HCT116 (cell line): ENCODE measurements around the gene CFAP46. TPM values are rescaled to one million over a fixed set of nuclear protein-coding genes. Genes with fewer than 3 reads are reported as not detected.
"Not testable (repeated sequence)": the region's sequence is repeated elsewhere in the genome, so short reads cannot be mapped to it uniquely, and the experiment has no call there.

Experiments used
- ATAC-seq: fragments of 200-7000 bp; cut with Tn5 transposase; 2 replicates; pipeline ENCODE4 v1.9.1; 2020; ENCODE audit warnings: mild to moderate bottlenecking, moderate library complexity
- BruUV-seq: library from RNA; stranded (reverse); fragments of 400-500 nt; replicated peaks from 2 replicates; lab custom pipeline; 2021; lab: Mats Ljungman, UMichigan
- CTCF ChIA-PET: fragments of 300-600 bp; sonication (Branson Sonifier 250); formaldehyde crosslinking; loops from one replicate; lab custom pipeline; 2021; ENCODE audit warnings: antibody characterized with exemption; lab: Charles Lee
- POLR2A ChIA-PET: fragments of 300-600, 350-600 bp; sonication (Branson Sonifier 250); formaldehyde crosslinking; loops from one replicate; lab custom pipeline; 2021; ENCODE audit warnings: antibody characterized with exemption; lab: Charles Lee
- RAD21 ChIA-PET, 2 experiments: fragments of 300-600 bp; sonication (Branson Sonifier 250); formaldehyde crosslinking; loops; one replicate each; lab custom pipeline; 2023; ENCODE audit warnings: low total read pairs in 2 of 2; ENCODE audit not compliant: uncharacterized antibody in 2 of 2, unreplicated experiment in 2 of 2, low non-redundant PET in 1 of 2; lab: Charles Lee
- DNase-seq: peaks from one replicate; pipeline ENCODE4 v3.0.0-alpha.2; 2010; ENCODE audit warnings: low read depth, low spot score
- H2AFZ ChIP-seq: fragments of 200-600 bp; shearing (Covaris generic), sonication (generic); 2 replicates; pipeline ENCODE4 v1.6.1; 2017; ENCODE audit warnings: low read depth, mixed run types, mixed read lengths, antibody characterized with exemption, low read length; ENCODE audit not compliant: poor library complexity, severe bottlenecking
- H3K27ac ChIP-seq: 2 replicates; pipeline ENCODE4 v1.5.1; 2012; ENCODE audit warnings: low read depth, low read length
- H3K27me3 ChIP-seq: fragments of 200-600 bp; sonication (generic); 2 replicates; pipeline ENCODE4 v1.6.1; 2016; ENCODE audit warnings: mixed run types, low read length, mixed read lengths; ENCODE audit not compliant: insufficient read depth
- H3K36me3 ChIP-seq, 2 experiments: fragments of 200-500 bp in 1 of 2; fragments of 200-600 bp in 1 of 2; sonication (Bioruptor generic) in 1 of 2; sonication (generic) in 1 of 2; 2 replicates each; pipeline versions ENCODE4 v1.5.1 to v1.6.1; 2014 to 2016; ENCODE audit warnings: low read length in 2 of 2, inconsistent platforms in 1 of 2, mixed read lengths in 1 of 2, mixed run types in 1 of 2; ENCODE audit not compliant: insufficient read depth in 2 of 2, control insufficient read depth in 1 of 2
- H3K4me1 ChIP-seq, 2 experiments: fragments of 200-600 bp in 1 of 2; sonication (generic) in 1 of 2; 2 replicates each; pipeline versions ENCODE4 v1.5.1 to v1.6.1; 2012 to 2017; ENCODE audit warnings: low read length in 2 of 2, inconsistent platforms in 1 of 2, mild to moderate bottlenecking in 1 of 2, mixed read lengths in 1 of 2, mixed run types in 1 of 2, moderate library complexity in 1 of 2; ENCODE audit not compliant: insufficient read depth in 2 of 2, control insufficient read depth in 1 of 2
- H3K4me2 ChIP-seq: fragments of 200-600 bp; sonication (generic); 2 replicates; pipeline ENCODE4 v1.6.1; 2017; ENCODE audit warnings: mixed run types, low read length, mixed read lengths
- H3K4me3 ChIP-seq, 2 experiments: fragments of 200-600 bp in 1 of 2; sonication (generic) in 1 of 2; replicated peaks in 1 of 2; 2 replicates each; pipeline ENCODE4 v1.5.1; 2011 to 2016; ENCODE audit warnings: low read length in 2 of 2, control low read depth in 1 of 2, low read depth in 1 of 2, mild to moderate bottlenecking in 1 of 2, mixed read lengths in 1 of 2, mixed run types in 1 of 2
- H3K79me2 ChIP-seq: fragments of 200-600 bp; sonication (generic); 2 replicates; pipeline ENCODE4 v1.6.1; 2017; ENCODE audit warnings: mild to moderate bottlenecking, mixed run types, low read length, moderate library complexity, mixed read lengths; ENCODE audit not compliant: insufficient read depth
- H3K9ac ChIP-seq: fragments of 200-600 bp; sonication (generic); 2 replicates; pipeline ENCODE4 v1.6.1; 2016; ENCODE audit warnings: low read length, mixed read lengths
- H3K9me2 ChIP-seq: fragments of 200-600 bp; sonication (generic), shearing (Covaris generic); 2 replicates; pipeline ENCODE4 v1.6.1; 2017; ENCODE audit warnings: mixed run types, mild to moderate bottlenecking, moderate library complexity; ENCODE audit not compliant: insufficient read depth
- H3K9me3 ChIP-seq, 2 experiments: fragments of 200-500 bp in 1 of 2; fragments of 200-600 bp in 1 of 2; sonication (Bioruptor generic) in 1 of 2; sonication (generic) in 1 of 2; 2 replicates each; pipeline ENCODE4 v1.6.1; 2014 to 2017; ENCODE audit warnings: low read length in 2 of 2, mixed read lengths in 2 of 2, inconsistent platforms in 1 of 2, low read depth in 1 of 2, mild to moderate bottlenecking in 1 of 2, mixed run types in 1 of 2, moderate library complexity in 1 of 2; ENCODE audit not compliant: control insufficient read depth in 1 of 2, insufficient read depth in 1 of 2
- H4K20me1 ChIP-seq: fragments of 200-600 bp; sonication (generic), shearing (Covaris generic); 2 replicates; pipeline ENCODE4 v1.6.1; 2017; ENCODE audit warnings: mixed run types, mild to moderate bottlenecking, moderate library complexity; ENCODE audit not compliant: insufficient read depth
- EGR1 ChIP-seq: IDR thresholded peaks from 2 replicates; pipeline ENCODE4 v1.6.1; 2012; ENCODE audit warnings: low read depth
- EZH2 ChIP-seq: fragments of 200-600 bp; sonication (generic); IDR thresholded peaks from 2 replicates; pipeline ENCODE4 v1.6.1; 2017; ENCODE audit warnings: antibody characterized with exemption, mixed run types
- POLR2AphosphoS5 ChIP-seq: IDR thresholded peaks from 2 replicates; pipeline ENCODE4 v1.6.1; 2011; ENCODE audit warnings: mild to moderate bottlenecking, low read depth, low read length, moderate library complexity
- SP1 ChIP-seq: IDR thresholded peaks from 2 replicates; pipeline ENCODE4 v1.6.1; 2012; ENCODE audit warnings: low read depth
- SRF ChIP-seq: IDR thresholded peaks from 2 replicates; pipeline ENCODE4 v1.6.1; 2012; ENCODE audit warnings: low read depth
- TCF7L2 ChIP-seq: IDR thresholded peaks from 2 replicates; pipeline ENCODE4 v1.7.0; 2011; ENCODE audit warnings: borderline replicate concordance, inconsistent platforms; ENCODE audit not compliant: insufficient read depth, insufficient read length; ENCODE audit errors: extremely low read depth
- ZFX ChIP-seq: fragments of 450-650 bp; IDR thresholded peaks from 2 replicates; pipeline ENCODE4 v1.6.1; 2017
- intact Hi-C: fragments of 100-400 bp; cut with micrococcal nuclease; formaldehyde crosslinking; loops from 2 replicates; pipeline ENCODE4 v1.10.0; 2022
- total RNA-seq: library from RNA; stranded (reverse); gene quantifications from one replicate; pipeline ENCODE4 v1.2.1, GENCODE V29; 2021; ENCODE audit not compliant: unreplicated experiment
- TF ChIP-seq, protein P1 (sequence below), 3 experiments: fragments of 200-600 bp in 1 of 3; sonication (generic) in 1 of 3; IDR thresholded peaks in 2 of 3; conservative IDR thresholded peaks in 1 of 3; 2 replicates each; pipeline ENCODE4 v1.5.1; 2012 to 2017; ENCODE audit warnings: low read depth in 2 of 3, low read length in 2 of 3, antibody characterized with exemption in 1 of 3, borderline replicate concordance in 1 of 3, control low read depth in 1 of 3, mild to moderate bottlenecking in 1 of 3, mixed read lengths in 1 of 3, mixed run types in 1 of 3, moderate library complexity in 1 of 3; ENCODE audit not compliant: insufficient read depth in 1 of 3
- TF ChIP-seq, protein P2 (sequence below): IDR thresholded peaks from 2 replicates; pipeline ENCODE4 v1.6.1; 2012

Gene CFAP46
- total RNA-seq, 1 experiment from 2014 or later: 1.4 TPM

DNA sequence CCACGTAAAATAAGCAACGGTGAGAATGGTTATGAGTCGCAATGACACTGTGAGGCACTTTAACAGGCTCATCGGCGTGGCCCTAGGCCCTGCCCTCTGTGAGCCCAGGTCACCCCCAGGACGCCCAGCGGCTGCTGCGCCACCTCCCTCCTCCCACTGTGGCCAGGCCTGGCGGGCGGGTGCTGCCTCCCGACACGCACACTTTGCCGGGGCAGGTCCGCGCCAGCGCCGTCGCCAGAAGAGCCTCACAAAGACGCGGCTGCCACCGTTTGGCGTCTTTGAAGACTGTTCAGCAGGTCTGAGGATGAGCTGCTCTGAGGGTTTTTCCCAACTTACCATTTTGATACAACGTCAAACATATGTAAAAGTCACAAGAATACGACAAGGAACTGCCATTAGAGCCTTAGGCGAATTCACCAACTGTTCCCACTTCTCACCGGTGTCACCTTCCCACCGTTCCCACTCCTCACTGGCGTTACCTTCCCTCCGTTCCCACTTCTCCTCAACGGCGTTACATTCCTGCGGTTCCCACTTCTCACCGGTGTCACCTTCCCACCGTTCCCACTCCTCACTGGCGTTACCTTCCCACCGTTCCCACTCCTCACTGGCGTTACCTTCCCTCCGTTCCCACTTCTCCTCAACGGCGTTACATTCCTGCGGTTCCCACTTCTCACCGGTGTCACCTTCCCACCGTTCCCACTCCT lies 22.5 kb upstream of the CFAP46 start:
- H3K27me3 ChIP-seq, BruUV-seq, H4K20me1 ChIP-seq, RAD21 ChIA-PET, H2AFZ ChIP-seq, H3K4me2 ChIP-seq, H3K4me3 ChIP-seq, DNase-seq, H3K9me3 ChIP-seq, H3K4me1 ChIP-seq, H3K9ac ChIP-seq, H3K79me2 ChIP-seq, H3K27ac ChIP-seq, H3K9me2 ChIP-seq, CTCF ChIA-PET, POLR2A ChIA-PET, H3K36me3 ChIP-seq, ATAC-seq, intact Hi-C loops: not testable (repeated sequence)

DNA sequence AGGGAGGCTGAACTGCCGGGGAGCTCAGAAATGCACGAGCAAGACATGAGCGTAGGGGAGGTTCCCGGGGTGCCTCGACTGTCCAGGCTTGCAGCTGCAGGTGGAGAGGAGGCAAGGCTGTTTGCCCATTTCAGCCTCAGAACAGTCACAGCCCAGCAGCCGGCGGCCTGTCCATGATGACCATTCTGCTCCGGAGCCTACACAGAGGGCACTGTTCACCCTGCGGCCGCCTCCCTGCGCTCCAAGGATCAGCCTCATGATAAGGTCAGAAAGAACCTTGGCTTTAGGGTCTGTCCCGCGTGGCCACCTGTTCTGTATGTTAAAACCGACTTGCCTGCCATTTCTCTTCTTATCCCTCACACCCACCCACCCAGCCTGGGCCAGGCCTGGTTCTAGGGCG lies 21.9 kb upstream of the CFAP46 start:
- Histone ChIP-seq H3K9me2 (no peaks in the 10 kb centered on the region), H3K36me3 (no peaks in the 10 kb centered on the region), H3K9ac (no peak overlapping the region), H3K79me2 (no peaks in the 10 kb centered on the region), H3K27ac (no peak overlapping the region), H3K4me2 (no peak overlapping the region), H3K4me1 (0 out of 4 replicates have a peak, but pooled peaks cover 0 to 3% of the 10 kb centered on the region in 2 experiments), H4K20me1 (no peaks in the 10 kb centered on the region), H3K27me3 (no peaks in the 10 kb centered on the region), H2AFZ (no peak overlapping the region), H3K9me3 (no peaks in the 10 kb centered on the region), H3K4me3 (no peak overlapping the region)
- intact Hi-C loops: no loop called here
- RAD21 ChIA-PET: no interaction called here
- POLR2A ChIA-PET: no interaction called here
- CTCF ChIA-PET: no interaction called here
- ATAC-seq: no peak
- BruUV-seq: no TSS peak
- no peak for TF ChIP-seq SP1
- TF ChIP-seq EGR1: no peak
- no peak for TF ChIP-seq POLR2AphosphoS5
- TF ChIP-seq TCF7L2: no peak
- TF ChIP-seq, protein P1, sequence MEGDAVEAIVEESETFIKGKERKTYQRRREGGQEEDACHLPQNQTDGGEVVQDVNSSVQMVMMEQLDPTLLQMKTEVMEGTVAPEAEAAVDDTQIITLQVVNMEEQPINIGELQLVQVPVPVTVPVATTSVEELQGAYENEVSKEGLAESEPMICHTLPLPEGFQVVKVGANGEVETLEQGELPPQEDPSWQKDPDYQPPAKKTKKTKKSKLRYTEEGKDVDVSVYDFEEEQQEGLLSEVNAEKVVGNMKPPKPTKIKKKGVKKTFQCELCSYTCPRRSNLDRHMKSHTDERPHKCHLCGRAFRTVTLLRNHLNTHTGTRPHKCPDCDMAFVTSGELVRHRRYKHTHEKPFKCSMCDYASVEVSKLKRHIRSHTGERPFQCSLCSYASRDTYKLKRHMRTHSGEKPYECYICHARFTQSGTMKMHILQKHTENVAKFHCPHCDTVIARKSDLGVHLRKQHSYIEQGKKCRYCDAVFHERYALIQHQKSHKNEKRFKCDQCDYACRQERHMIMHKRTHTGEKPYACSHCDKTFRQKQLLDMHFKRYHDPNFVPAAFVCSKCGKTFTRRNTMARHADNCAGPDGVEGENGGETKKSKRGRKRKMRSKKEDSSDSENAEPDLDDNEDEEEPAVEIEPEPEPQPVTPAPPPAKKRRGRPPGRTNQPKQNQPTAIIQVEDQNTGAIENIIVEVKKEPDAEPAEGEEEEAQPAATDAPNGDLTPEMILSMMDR (IDR thresholded peaks at IDR 0.05 in 2 of 3, conservative IDR thresholded peaks at IDR 0.05 in 1 of 3; ENCODE audit: borderline replicate concordance in 1 of 3, insufficient read depth in 1 of 3, low read depth in 2 of 3, low read length in 2 of 3): no peak
- TF ChIP-seq, protein P2, sequence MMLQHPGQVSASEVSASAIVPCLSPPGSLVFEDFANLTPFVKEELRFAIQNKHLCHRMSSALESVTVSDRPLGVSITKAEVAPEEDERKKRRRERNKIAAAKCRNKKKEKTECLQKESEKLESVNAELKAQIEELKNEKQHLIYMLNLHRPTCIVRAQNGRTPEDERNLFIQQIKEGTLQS: no peak
- TF ChIP-seq EZH2: no peak
- TF ChIP-seq ZFX: no peak
- no peak for TF ChIP-seq SRF
- DNase-seq: no peak
